HCT116 (cell line): ENCODE measurements around the gene TAPT1. TPM values are rescaled to one million over a fixed set of nuclear protein-coding genes. Genes with fewer than 3 reads are reported as not detected.

Source experiments
- ATAC-seq: fragments of 200-7000 bp; cut with Tn5 transposase; 2 replicates; pipeline ENCODE4 v1.9.1; 2020; ENCODE audit warnings: mild to moderate bottlenecking, moderate library complexity
- BruUV-seq: library from RNA; stranded (reverse); fragments of 400-500 nt; replicated peaks from 2 replicates; lab custom pipeline; 2021; lab: Mats Ljungman, UMichigan
- CTCF ChIA-PET: fragments of 300-600 bp; sonication (Branson Sonifier 250); formaldehyde crosslinking; loops from one replicate; lab custom pipeline; 2021; ENCODE audit warnings: antibody characterized with exemption; lab: Charles Lee
- POLR2A ChIA-PET: fragments of 300-600, 350-600 bp; sonication (Branson Sonifier 250); formaldehyde crosslinking; loops from one replicate; lab custom pipeline; 2021; ENCODE audit warnings: antibody characterized with exemption; lab: Charles Lee
- RAD21 ChIA-PET, 2 experiments: fragments of 300-600 bp; sonication (Branson Sonifier 250); formaldehyde crosslinking; loops; one replicate each; lab custom pipeline; 2023; ENCODE audit warnings: low total read pairs in 2 of 2; ENCODE audit not compliant: uncharacterized antibody in 2 of 2, unreplicated experiment in 2 of 2, low non-redundant PET in 1 of 2; lab: Charles Lee
- DNase-seq: peaks from one replicate; pipeline ENCODE4 v3.0.0-alpha.2; 2010; ENCODE audit warnings: low read depth, low spot score
- H2AFZ ChIP-seq: fragments of 200-600 bp; shearing (Covaris generic), sonication (generic); 2 replicates; pipeline ENCODE4 v1.6.1; 2017; ENCODE audit warnings: low read depth, mixed run types, mixed read lengths, antibody characterized with exemption, low read length; ENCODE audit not compliant: poor library complexity, severe bottlenecking
- H3K27ac ChIP-seq: 2 replicates; pipeline ENCODE4 v1.5.1; 2012; ENCODE audit warnings: low read depth, low read length
- H3K27me3 ChIP-seq: fragments of 200-600 bp; sonication (generic); 2 replicates; pipeline ENCODE4 v1.6.1; 2016; ENCODE audit warnings: mixed run types, low read length, mixed read lengths; ENCODE audit not compliant: insufficient read depth
- H3K36me3 ChIP-seq, 2 experiments: fragments of 200-500 bp in 1 of 2; fragments of 200-600 bp in 1 of 2; sonication (Bioruptor generic) in 1 of 2; sonication (generic) in 1 of 2; 2 replicates each; pipeline versions ENCODE4 v1.5.1 to v1.6.1; 2014 to 2016; ENCODE audit warnings: low read length in 2 of 2, inconsistent platforms in 1 of 2, mixed read lengths in 1 of 2, mixed run types in 1 of 2; ENCODE audit not compliant: insufficient read depth in 2 of 2, control insufficient read depth in 1 of 2
- H3K4me1 ChIP-seq, 2 experiments: fragments of 200-600 bp in 1 of 2; sonication (generic) in 1 of 2; 2 replicates each; pipeline versions ENCODE4 v1.5.1 to v1.6.1; 2012 to 2017; ENCODE audit warnings: low read length in 2 of 2, inconsistent platforms in 1 of 2, mild to moderate bottlenecking in 1 of 2, mixed read lengths in 1 of 2, mixed run types in 1 of 2, moderate library complexity in 1 of 2; ENCODE audit not compliant: insufficient read depth in 2 of 2, control insufficient read depth in 1 of 2
- H3K4me2 ChIP-seq: fragments of 200-600 bp; sonication (generic); 2 replicates; pipeline ENCODE4 v1.6.1; 2017; ENCODE audit warnings: mixed run types, low read length, mixed read lengths
- H3K4me3 ChIP-seq, 2 experiments: fragments of 200-600 bp in 1 of 2; sonication (generic) in 1 of 2; replicated peaks in 1 of 2; 2 replicates each; pipeline ENCODE4 v1.5.1; 2011 to 2016; ENCODE audit warnings: low read length in 2 of 2, control low read depth in 1 of 2, low read depth in 1 of 2, mild to moderate bottlenecking in 1 of 2, mixed read lengths in 1 of 2, mixed run types in 1 of 2
- H3K79me2 ChIP-seq: fragments of 200-600 bp; sonication (generic); 2 replicates; pipeline ENCODE4 v1.6.1; 2017; ENCODE audit warnings: mild to moderate bottlenecking, mixed run types, low read length, moderate library complexity, mixed read lengths; ENCODE audit not compliant: insufficient read depth
- H3K9ac ChIP-seq: fragments of 200-600 bp; sonication (generic); 2 replicates; pipeline ENCODE4 v1.6.1; 2016; ENCODE audit warnings: low read length, mixed read lengths
- H3K9me2 ChIP-seq: fragments of 200-600 bp; sonication (generic), shearing (Covaris generic); 2 replicates; pipeline ENCODE4 v1.6.1; 2017; ENCODE audit warnings: mixed run types, mild to moderate bottlenecking, moderate library complexity; ENCODE audit not compliant: insufficient read depth
- H3K9me3 ChIP-seq, 2 experiments: fragments of 200-500 bp in 1 of 2; fragments of 200-600 bp in 1 of 2; sonication (Bioruptor generic) in 1 of 2; sonication (generic) in 1 of 2; 2 replicates each; pipeline ENCODE4 v1.6.1; 2014 to 2017; ENCODE audit warnings: low read length in 2 of 2, mixed read lengths in 2 of 2, inconsistent platforms in 1 of 2, low read depth in 1 of 2, mild to moderate bottlenecking in 1 of 2, mixed run types in 1 of 2, moderate library complexity in 1 of 2; ENCODE audit not compliant: control insufficient read depth in 1 of 2, insufficient read depth in 1 of 2
- H4K20me1 ChIP-seq: fragments of 200-600 bp; sonication (generic), shearing (Covaris generic); 2 replicates; pipeline ENCODE4 v1.6.1; 2017; ENCODE audit warnings: mixed run types, mild to moderate bottlenecking, moderate library complexity; ENCODE audit not compliant: insufficient read depth
- ATF3 ChIP-seq: IDR thresholded peaks from 2 replicates; pipeline ENCODE4 v1.6.1; 2012
- CEBPB ChIP-seq: IDR thresholded peaks from 2 replicates; pipeline ENCODE4 v1.6.1; 2012; ENCODE audit warnings: low read depth
- CTCF ChIP-seq, 3 experiments: fragments of 200-600 bp in 1 of 3; sonication (generic) in 1 of 3; IDR thresholded peaks in 2 of 3; conservative IDR thresholded peaks in 1 of 3; 2 replicates each; pipeline ENCODE4 v1.5.1; 2012 to 2017; ENCODE audit warnings: low read depth in 2 of 3, low read length in 2 of 3, antibody characterized with exemption in 1 of 3, borderline replicate concordance in 1 of 3, control low read depth in 1 of 3, mild to moderate bottlenecking in 1 of 3, mixed read lengths in 1 of 3, mixed run types in 1 of 3, moderate library complexity in 1 of 3; ENCODE audit not compliant: insufficient read depth in 1 of 3
- ELF1 ChIP-seq: IDR thresholded peaks from 2 replicates; pipeline ENCODE4 v1.6.1; 2012; ENCODE audit warnings: low read depth, borderline replicate concordance
- EZH2 ChIP-seq: fragments of 200-600 bp; sonication (generic); IDR thresholded peaks from 2 replicates; pipeline ENCODE4 v1.6.1; 2017; ENCODE audit warnings: antibody characterized with exemption, mixed run types
- FOSL1 ChIP-seq: IDR thresholded peaks from 2 replicates; pipeline ENCODE4 v1.6.1; 2012; ENCODE audit warnings: low read depth
- JUND ChIP-seq: IDR thresholded peaks from 2 replicates; pipeline ENCODE4 v1.6.1; 2012
- MAX ChIP-seq: IDR thresholded peaks from 2 replicates; pipeline ENCODE4 v1.6.1; 2012
- POLR2AphosphoS5 ChIP-seq: IDR thresholded peaks from 2 replicates; pipeline ENCODE4 v1.6.1; 2011; ENCODE audit warnings: mild to moderate bottlenecking, low read depth, low read length, moderate library complexity
- RAD21 ChIP-seq: IDR thresholded peaks from 2 replicates; pipeline ENCODE4 v1.6.1; 2012; ENCODE audit warnings: low read depth, mild to moderate bottlenecking
- SRF ChIP-seq: IDR thresholded peaks from 2 replicates; pipeline ENCODE4 v1.6.1; 2012; ENCODE audit warnings: low read depth
- TCF7L2 ChIP-seq: IDR thresholded peaks from 2 replicates; pipeline ENCODE4 v1.7.0; 2011; ENCODE audit warnings: borderline replicate concordance, inconsistent platforms; ENCODE audit not compliant: insufficient read depth, insufficient read length; ENCODE audit errors: extremely low read depth
- ZBTB33 ChIP-seq: IDR thresholded peaks from 2 replicates; pipeline ENCODE4 v1.6.1; 2011; ENCODE audit warnings: mild to moderate bottlenecking, low read length, moderate library complexity; ENCODE audit not compliant: insufficient replicate concordance; ENCODE audit errors: extremely low read depth
- ZFX ChIP-seq: fragments of 450-650 bp; IDR thresholded peaks from 2 replicates; pipeline ENCODE4 v1.6.1; 2017
- ZNF274 ChIP-seq: fragments of 200-500 bp; sonication (Bioruptor generic); IDR thresholded peaks from 2 replicates; pipeline ENCODE4 v1.6.1; 2014; ENCODE audit warnings: mild to moderate bottlenecking, low read depth, low read length, inconsistent platforms
- intact Hi-C: fragments of 100-400 bp; cut with micrococcal nuclease; formaldehyde crosslinking; loops from 2 replicates; pipeline ENCODE4 v1.10.0; 2022
- total RNA-seq: library from RNA; stranded (reverse); gene quantifications from one replicate; pipeline ENCODE4 v1.2.1, GENCODE V29; 2021; ENCODE audit not compliant: unreplicated experiment

Gene TAPT1
- total RNA-seq, 1 experiment from 2014 or later: 11.7 TPM

GRCh38 chr4:16227462-16227868 lies 1.2 kb upstream of the TAPT1 start:
- Histone ChIP-seq H4K20me1 (no peaks in the 10 kb centered on the region), H3K79me2 (no peaks in the 10 kb centered on the region)
- TF ChIP-seq ATF3: no peak
- TF ChIP-seq TCF7L2: no peak
- TF ChIP-seq ZNF274: no peak
- no peak for TF ChIP-seq EZH2
- TF ChIP-seq ZBTB33: no peak
- TF ChIP-seq ELF1: no peak
- TF ChIP-seq CTCF (IDR thresholded peaks at IDR 0.05 in 2 of 3, conservative IDR thresholded peaks at IDR 0.05 in 1 of 3; ENCODE audit: borderline replicate concordance in 1 of 3, insufficient read depth in 1 of 3, low read depth in 2 of 3, low read length in 2 of 3): no peak
- no peak for TF ChIP-seq POLR2AphosphoS5
- no peak for TF ChIP-seq CEBPB
- TF ChIP-seq SRF: no peak
- no peak for TF ChIP-seq FOSL1
- no peak for TF ChIP-seq MAX
- TF ChIP-seq JUND: no peak
- TF ChIP-seq ZFX: no peak
- no peak for TF ChIP-seq RAD21
- TF ChIP-seq, all 23 proteins: peak for 0
- no TSS peak for BruUV-seq
- Histone ChIP-seq H3K36me3 (no peaks in the 10 kb centered on the region), H3K4me2 (peak overlapping the region; percentile 91), H3K27ac (peak overlapping the region; percentile 90), H3K27me3 (no peaks in the 10 kb centered on the region), H3K9ac (peak overlapping the region; percentile 76), H3K4me3 (peak overlapping the region; percentile 77 to 83), H3K9me3 (no peaks in the 10 kb centered on the region), H2AFZ (no peak overlapping the region), H3K9me2 (no peaks in the 10 kb centered on the region), H3K4me1 (peaks cover 0 to 16% of the 10 kb centered on the region in 2 experiments; a peak in 3 of 4 replicates)
- CTCF ChIA-PET: interaction anchor here (1.2 kb wide), 1 partner anchor 22 kb away, joined by 3 read pairs; no protein-coding TSS in a partner anchor
- ATAC-seq: no peak
- RAD21 ChIA-PET: no interaction called here
- DNase-seq: no peak
- POLR2A ChIA-PET: no interaction called here
- intact Hi-C loops: no loop called here
